Measurements from ENCODE around the gene TMEM231. TPM values are rescaled to one million over a fixed set of nuclear protein-coding genes. Genes with fewer than 3 reads are reported as not detected.

Gene TMEM231
- total and polyA plus RNA-seq, 2 of the 8 experiments (the other 6 are each of a cell fraction or from before 2014, with no cell fraction given): 8.3 to 26.7 TPM

- Histone ChIP-seq H3K23me2 (ENCODE audit: low read depth, low read length) (no peaks in the 10 kb centered on the region), H3K36me3 (ENCODE audit: control insufficient read depth in 2 of 4, insufficient read depth in 4 of 4, low read length in 3 of 4) (peaks cover 0 to 6% (median 3%) of the 10 kb centered on the region in 4 experiments; a peak in 4 of 8 replicates), H3K4me1 (replicated peaks in 1 of 4; ENCODE audit: control insufficient read depth in 3 of 4, insufficient read depth in 4 of 4, low read length in 3 of 4) (no peaks in the 10 kb centered on the region), H3K23ac (ENCODE audit: insufficient read length) (no peak overlapping the region), H3K79me2 (ENCODE audit: control insufficient read depth in 1 of 2, insufficient read depth in 2 of 2, low read length in 2 of 2) (peaks cover 0 to 3% of the 10 kb centered on the region in 2 experiments; a peak in 1 of 4 replicates), H3K4me3 (ENCODE audit: extremely low read depth in 1 of 4, insufficient read depth in 2 of 4, low read depth in 3 of 4, low read length in 4 of 4) (no peak overlapping the region), H3K14ac (ENCODE audit: insufficient read length) (no peak overlapping the region), H4K91ac (replicated peaks; ENCODE audit: insufficient read length, low read length) (no peak overlapping the region), H3K27ac (ENCODE audit: low read depth, low read length) (no peak overlapping the region), H2BK12ac (ENCODE audit: low read depth, low read length) (no peak overlapping the region), H3K4ac (replicated peaks; ENCODE audit: insufficient read length, low read depth, low read length) (no peak overlapping the region), H2AK5ac (ENCODE audit: low read depth, low read length) (no peak overlapping the region), H4K8ac (ENCODE audit: extremely low read depth, insufficient read depth, low read length) (no peak overlapping the region), H3K79me1 (ENCODE audit: low read depth, low read length) (peaks cover 7% of the 10 kb centered on the region; the same call in 1 of the 2 replicates), H3K27me3 (replicated peaks in 1 of 4; ENCODE audit: control insufficient read depth in 3 of 4, extremely low read depth in 1 of 4, insufficient read depth in 3 of 4, low read length in 3 of 4) (no peaks in the 10 kb centered on the region), H3K18ac (ENCODE audit: extremely low read depth, low read length) (no peak overlapping the region), H4K5ac (ENCODE audit: insufficient read length, low read depth, low read length) (no peak overlapping the region), H3K56ac (replicated peaks; ENCODE audit: insufficient read length, low read depth, low read length) (no peak overlapping the region), H2BK15ac (ENCODE audit: low read length) (no peak overlapping the region), H3K9ac (replicated peaks in 1 of 4; ENCODE audit: extremely low read depth in 1 of 4, low read depth in 3 of 4, low read length in 3 of 4) (no peak overlapping the region), H4K20me1 (replicated peaks in 1 of 2; ENCODE audit: control insufficient read depth in 1 of 2, insufficient read depth in 2 of 2, low read length in 2 of 2) (peaks cover 0 to 5% of the 10 kb centered on the region in 2 experiments), H2BK5ac (ENCODE audit: low read depth, low read length) (no peak overlapping the region), H3K9me3 (ENCODE audit: insufficient read depth in 2 of 2, low read depth in 1 of 2, low read length in 1 of 2) (no peaks in the 10 kb centered on the region), H3K4me2 (ENCODE audit: insufficient read depth in 1 of 2, low read depth in 2 of 2, low read length in 2 of 2) (no peak overlapping the region), H2AFZ (ENCODE audit: low read length) (no peak overlapping the region), H2BK20ac (ENCODE audit: low read length) (no peak overlapping the region), H2BK120ac (replicated peaks; ENCODE audit: low read depth, low read length) (no peak overlapping the region)
- TF ChIP-seq E2F6 (IDR thresholded peaks at IDR 0.05) (no peak), POU5F1 (IDR thresholded peaks at IDR 0.05; ENCODE audit: low read depth, low read length) (no peak), SRF (IDR thresholded peaks at IDR 0.05; ENCODE audit: low read depth, low read length) (no peak), CTCF (IDR thresholded peaks at IDR 0.05; ENCODE audit: control extremely low read depth in 1 of 3, insufficient read depth in 1 of 3, low read depth in 1 of 3, low read length in 3 of 3) (no peak), TAF7 (optimal IDR thresholded peaks at IDR 0.05; ENCODE audit: borderline replicate concordance, low read depth, low read length) (no peak), POLR2A (IDR thresholded peaks at IDR 0.05; ENCODE audit: control extremely low read depth in 1 of 2, low read depth in 2 of 2, low read length in 2 of 2) (no peak), ASH2L (IDR thresholded peaks at IDR 0.05; ENCODE audit: low read length) (no peak), EGR1 (IDR thresholded peaks at IDR 0.05; ENCODE audit: borderline replicate concordance, low read depth, low read length) (no peak), MAFK (IDR thresholded peaks at IDR 0.05; ENCODE audit: low read depth, low read length) (no peak), RXRA (IDR thresholded peaks at IDR 0.05; ENCODE audit: insufficient read depth, low read depth, low read length) (no peak)
- FAIRE-seq (no peak), DNase-seq (ENCODE audit: low read depth in 1 of 2, low spot score in 2 of 2) (no peak)
- CTCF ChIA-PET (ENCODE audit: partially characterized antibody): interaction anchor here (1.6 to 12.3 kb wide), 3 partner anchors 14 to 30 kb away, joined by 4 to 127 read pairs (median 28); no protein-coding TSS in a partner anchor
- WGBS, 2 experiments (ENCODE audit: extremely low coverage in 1 of 2, insufficient coverage in 1 of 2, insufficient read length in 1 of 2, insufficient replicate concordance in 2 of 2, low coverage in 1 of 2, low lambda C conversion rate in 2 of 2, missing lambda C conversion rate in 1 of 2): 100% methylated on average over 1 of the region's 2 CpGs; no CpG with 5 or more reads in 1 of the 2 experiments
- POLR2A ChIA-PET (ENCODE audit: partially characterized antibody): no interaction called here
Observed at GRCh38 chr16:75488322-75488721, 67.7 kb downstream of the TMEM231 start.
